NCI-H345 (cell line): ENCODE measurements around the gene ZBTB7C.

Experiments used
- DNase-seq: peaks from one replicate; lab custom pipeline; 2025; lab: John Stamatoyannopoulos, UW

Gene ZBTB7C

DNA sequence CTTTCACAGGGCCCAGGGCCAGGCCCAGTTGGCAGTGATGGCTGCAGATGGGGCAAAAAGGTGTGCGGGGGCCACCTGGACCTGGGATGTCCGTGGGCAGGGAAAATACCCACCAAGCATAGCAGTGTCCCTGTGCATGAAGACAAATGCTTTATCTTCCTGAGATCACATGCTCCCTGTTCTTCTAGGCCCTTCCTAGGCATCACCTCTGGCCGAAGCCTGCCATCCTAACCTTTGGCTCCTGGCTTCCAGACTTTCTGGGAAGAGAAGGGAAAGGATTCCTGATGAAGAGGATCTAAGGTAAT, 373.7 kb downstream of the ZBTB7C start:
- no peak for DNase-seq

DNA sequence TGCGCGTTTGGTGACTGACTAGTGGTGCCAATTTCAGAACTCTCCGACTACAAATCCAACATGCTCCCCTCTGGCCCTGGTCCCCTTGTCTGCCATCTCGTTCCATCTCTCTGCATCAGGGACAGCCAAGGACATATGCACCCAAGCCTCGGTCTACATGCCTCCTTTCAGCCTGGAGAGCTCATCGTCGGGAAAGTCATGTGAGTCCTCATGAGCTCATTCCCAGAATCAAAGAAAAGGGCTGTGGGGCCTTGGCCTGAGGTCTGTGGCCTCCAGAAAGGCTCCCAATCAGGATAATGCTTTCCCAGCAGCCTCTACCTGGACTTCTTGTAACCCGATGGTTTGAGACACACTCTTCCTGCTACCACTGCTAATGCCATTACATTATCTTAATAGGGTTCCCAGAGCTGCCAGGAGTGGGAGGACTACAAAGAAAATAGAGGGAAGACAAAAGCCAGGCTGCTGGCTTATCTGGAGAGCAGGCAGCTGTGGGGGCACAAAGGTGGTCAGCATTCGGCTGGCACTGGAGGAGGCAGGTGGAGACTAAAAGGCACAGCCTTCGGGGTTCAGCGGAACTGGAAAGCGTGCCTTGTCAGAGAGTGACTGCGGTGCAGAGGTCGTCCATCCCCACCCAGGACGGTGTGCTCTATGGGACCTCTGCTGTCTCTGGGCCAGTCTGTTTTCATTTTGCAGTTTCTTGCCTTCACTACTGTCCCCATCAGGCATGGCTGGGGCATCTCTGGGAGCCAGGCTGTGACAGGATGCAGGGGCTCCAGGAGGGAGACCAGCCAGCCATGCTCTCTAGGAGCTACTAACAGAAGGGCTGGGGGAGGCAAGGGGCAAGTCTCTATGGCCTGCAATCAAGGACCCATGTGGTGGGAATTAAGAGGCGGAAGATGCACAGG, 374.3 kb downstream of the ZBTB7C start:
- no peak for DNase-seq

DNA sequence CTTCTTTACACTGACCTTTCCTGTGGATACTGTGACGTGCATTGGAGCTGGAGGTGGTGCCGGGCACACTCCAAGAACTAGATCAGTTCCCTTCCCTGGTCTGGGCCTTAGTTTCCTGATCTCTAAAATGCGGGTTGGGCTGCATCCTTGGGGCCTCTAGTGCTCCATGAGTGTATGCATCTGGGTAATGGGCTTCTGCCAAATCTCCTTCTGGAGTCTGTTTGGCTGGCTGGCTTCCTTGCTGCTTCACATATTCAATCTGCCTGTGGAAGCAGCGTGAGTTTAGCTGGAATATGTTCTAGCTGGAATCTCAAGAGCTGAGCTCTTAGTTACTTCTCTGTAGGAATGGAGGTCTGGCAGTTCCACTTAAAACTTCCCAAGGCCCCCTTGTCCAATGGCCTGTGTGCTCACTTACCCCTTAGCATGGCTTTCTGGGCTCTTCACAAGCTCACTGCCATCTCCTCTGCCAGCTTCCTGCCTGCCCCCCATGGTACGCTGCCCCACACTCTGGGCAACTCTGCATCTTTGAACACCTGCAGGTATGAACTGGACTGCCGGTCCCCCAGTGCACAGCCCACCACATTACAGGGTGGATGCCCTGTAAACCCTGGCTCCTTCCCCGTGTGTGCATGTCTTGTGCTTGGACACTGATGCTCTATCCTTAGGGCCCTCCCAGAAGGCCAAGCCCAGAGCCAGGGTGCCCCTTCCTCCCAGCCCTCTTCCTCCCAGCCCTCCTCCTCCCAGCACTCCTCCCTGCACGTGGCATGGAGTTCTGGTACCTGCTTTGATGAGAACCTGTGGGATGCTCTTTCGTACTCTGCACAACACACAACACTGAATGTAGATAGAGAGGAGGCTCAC, 375.2 kb downstream of the ZBTB7C start:
- no peak for DNase-seq

DNA sequence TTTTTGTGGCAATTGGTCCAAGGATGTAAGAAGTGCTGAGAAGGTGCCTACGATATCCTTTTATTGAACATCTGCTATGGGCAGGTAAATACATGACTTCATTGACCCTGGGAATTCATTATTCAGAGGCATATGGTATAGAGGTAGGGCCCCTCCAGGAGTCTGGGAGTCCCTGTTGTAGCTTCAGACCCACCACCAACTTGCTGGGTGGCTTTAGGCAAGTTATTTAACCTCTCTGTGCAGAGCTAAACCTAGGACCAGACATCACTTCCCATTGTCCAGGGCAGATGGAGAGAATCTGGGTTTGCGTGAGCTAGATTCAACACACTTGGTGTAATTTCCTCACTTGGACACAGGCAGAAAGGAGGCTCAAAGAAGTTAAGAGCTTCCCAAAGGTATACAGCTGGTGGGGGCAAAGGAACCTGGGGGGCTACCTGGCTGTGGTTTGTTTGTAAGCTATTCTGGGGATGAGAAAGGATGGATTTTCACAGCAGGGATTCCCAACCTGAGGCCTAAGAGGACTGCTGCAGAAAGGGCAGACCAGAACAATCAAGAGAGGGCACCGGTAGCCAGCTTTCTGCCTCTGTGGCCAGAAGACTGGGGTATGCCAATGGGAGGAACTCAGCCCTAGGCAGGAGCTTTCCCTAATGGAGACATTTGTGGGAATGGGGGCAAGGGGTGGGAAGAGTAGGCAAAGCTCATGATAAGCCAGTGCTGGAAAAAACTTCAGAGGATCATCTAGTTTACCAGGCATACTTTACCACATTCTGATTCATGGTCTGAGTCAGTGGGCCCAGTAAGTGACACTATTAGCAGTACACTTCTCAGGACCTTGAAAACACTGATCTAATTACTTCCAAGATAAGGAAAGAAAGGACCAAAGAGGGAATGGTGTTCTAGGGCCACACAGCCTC, 376.1 kb downstream of the ZBTB7C start:
- DNase-seq, result no peak

DNA sequence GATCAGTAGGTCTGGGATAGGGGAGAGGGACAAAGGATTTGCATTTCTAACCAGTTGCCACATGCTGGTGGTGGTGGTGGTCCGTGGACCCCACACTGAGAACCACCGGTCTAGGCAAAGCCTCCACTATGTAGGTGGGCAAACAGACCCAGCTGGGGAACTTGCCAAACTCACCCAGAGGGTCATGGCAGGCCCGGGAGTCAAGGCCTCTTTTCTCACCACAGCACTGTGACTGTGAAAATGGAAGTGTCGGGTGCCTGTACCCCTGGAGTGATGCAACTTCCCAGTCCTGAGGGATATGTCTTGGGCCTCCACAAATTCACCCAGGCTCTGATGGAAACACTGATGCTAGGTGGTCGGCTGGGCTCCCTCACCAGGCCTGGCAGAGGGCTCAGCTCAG, 377.5 kb downstream of the ZBTB7C start:
- DNase-seq, result no peak

DNA sequence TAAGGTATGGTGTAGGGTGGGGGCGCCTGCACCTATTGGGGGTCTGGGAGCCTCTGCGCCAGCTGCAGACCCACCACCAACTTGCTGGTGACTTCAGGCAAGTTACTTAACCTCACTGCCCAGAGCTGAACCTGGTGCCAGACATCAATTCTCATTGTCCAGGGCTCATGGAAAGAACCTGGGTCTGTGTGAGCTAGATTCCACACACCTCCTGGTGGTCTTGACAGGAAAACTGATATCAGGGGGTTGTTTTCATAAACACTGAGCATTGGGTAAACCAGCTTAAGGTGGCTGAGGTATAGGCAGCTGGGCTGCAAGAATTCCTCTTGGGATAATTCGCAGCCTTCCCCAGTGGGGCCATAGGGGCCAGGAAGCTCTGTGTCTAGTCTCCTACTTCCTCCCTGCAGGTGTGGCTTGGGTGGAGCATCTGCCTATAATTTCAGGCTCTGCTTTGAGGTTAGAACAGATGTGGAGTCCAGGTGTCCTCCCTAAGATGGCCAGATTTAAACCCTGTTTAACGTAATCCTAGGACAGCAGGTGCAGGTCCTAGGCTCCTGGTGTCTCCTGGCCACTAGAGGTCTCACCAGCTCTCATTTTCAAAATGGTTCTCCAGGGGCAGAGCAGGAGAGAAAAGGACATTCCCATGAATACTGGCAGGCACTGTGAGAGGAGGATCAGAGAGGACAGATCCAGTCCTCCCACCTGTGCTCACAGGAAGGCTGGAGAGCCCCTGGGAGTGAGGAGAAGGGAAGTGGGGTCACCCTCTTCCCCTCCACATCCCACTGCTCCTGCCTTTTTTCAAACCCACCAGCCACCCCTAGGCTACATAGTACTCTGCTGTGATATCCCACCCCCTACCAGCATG, 378.3 kb downstream of the ZBTB7C start:
- peak; percentile 72 for DNase-seq

DNA sequence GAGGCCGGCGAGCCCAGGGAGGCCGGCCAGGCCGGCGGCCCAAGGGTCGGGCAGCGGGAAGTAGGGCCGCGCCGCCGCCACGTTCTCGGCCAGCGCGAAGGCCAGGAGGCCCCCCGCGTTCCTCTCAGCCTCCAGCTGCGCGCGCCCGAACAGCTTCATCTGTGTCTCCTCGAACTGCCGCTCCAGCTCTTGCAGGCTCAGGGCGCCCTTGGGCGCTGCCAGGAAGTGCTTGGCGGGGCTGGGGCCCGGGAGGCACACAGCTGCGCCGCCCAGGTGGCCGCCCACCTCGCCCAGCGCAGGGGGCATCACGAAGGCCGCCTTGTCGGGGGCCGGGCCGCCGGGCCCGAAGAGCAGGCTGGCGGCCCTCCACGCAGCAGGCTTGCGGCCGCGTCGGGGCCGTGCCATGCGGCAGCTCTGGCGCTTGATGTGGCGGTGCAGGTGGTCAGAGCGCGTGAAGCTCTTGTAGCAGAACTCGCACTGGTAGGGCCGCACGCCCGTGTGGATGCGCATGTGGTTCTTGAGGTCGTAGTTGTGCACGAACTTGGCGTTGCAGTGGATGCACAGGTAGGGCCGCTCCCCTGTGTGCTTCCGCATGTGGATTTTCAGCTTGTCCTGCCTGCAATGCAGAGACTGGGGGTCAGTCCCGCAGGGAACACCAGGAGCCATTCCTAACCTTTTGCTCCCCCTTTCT, 379.7 kb downstream of the ZBTB7C start:
- no peak for DNase-seq

DNA sequence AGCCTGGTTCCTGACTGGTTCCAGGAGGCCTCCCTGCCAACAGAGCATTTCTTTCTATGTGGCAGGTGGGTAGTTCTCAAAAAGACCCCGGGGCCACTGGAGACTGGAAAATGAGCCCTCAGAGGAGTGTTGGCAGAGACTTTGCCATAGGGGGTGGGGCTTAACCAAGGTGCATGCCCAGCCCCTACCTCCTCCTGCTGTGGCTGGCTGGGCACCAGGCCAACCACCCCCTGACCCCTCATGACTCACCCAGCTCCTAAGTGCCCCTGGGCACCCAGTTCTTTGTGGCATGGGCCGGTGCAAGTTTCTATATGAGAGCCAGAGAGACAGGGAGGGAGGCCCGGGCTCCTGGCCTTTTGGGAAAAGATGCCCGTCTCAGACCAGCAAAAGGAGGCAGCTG, 380.5 kb downstream of the ZBTB7C start:
- no peak for DNase-seq

DNA sequence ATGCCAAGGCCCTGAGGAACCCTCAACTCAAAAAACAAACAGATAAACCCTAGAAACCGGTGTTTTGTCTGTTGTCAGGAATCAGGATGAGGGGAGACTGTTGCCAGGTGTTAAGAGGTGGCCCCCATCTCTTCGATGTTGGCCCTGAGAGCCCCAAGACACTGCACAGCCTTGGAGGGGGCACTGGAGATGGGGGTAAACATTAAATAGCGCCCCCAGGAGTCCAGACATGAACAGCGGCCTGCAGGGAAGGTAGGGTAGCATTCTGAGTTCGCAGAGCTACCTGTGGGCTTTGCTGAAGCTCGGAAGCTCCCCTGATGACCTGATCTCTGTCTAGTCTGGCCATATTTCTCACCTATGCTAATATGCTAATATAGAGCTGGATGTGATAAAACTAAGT, 381.1 kb downstream of the ZBTB7C start:
- DNase-seq, result no peak

DNA sequence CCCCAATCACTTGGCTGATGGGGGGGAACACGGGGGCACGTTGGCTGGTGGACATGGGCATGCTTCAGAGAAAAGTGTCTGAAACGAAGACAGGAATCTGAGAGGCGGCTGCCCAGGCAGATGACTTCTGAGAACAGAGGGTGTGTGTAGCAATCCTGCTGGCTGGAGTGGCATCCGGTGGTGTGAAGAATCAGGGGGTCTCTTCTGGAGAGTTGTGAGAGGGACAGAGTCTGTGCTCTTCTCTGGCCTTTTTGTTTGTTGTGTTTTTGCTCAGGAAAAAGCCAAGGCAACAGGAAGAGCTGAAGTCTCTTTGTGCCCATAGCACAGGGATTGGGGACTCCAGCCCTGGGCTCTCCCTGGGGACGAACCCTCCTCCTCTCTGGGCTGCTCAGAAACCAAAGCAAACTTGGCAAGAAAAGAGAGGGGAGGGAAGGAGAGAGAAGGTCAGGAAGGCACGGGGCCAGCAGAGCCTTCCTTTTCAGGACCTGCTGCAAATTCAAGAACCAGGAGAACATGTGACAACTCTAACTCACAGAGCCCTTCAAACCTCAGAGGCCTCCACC, 381.7 kb downstream of the ZBTB7C start:
- no peak for DNase-seq

DNA sequence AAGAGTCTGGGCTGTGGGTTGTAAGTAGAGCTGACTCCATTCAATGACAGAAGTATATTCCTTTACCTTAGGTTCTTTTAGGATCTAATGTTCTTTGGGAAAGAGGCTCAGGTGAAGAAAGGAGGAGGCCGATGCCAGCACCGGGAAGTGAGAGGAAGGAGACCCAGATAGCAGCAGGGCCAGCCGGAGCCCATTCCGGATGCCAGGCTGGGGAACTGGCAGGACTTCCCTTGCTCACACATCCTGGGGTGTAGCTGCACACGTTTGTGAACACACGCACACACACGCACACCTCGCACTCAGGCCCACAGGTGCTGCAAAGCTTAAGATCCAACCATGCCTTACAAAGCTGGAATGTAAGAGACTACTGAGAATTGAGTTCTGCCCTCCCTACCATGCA, 383.0 kb downstream of the ZBTB7C start:
- DNase-seq, result no peak

DNA sequence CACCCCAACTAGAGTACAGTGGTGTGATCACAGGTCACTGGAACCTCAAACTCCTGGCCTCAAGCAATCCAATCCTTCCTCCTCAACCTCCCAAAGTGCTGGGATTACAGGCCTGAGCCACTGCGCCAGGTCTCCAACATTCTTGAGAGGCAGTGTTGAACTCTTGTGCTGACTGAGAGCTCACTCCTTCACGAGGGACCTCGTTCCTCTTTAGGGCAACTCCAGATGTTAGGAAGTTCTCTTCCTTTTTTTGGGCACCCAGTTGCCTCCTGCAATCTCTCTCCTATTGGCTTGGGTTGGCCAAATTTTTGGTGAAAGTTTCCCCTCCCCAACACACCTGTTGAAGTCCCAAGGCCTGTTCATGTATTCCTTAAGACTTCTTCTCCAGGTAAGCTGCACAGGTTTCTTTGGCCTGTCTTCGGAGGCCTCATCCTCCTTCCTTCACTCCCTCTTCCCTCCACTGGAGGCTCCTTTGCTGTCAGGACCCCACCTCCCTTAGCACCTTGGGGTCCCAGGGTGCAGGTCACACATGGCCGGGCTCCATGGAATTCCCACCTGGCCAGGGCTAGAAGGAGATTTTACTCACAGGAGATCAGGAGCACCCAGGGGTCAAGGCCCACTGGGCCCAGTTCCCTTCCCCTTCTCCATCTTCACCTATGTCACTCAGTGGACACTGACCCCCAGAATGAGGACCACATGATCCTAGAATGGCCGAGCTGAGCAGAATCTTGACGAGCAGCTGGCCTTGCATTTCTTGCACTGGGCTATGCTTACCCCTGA, 384.1 kb downstream of the ZBTB7C start:
- no peak for DNase-seq

DNA sequence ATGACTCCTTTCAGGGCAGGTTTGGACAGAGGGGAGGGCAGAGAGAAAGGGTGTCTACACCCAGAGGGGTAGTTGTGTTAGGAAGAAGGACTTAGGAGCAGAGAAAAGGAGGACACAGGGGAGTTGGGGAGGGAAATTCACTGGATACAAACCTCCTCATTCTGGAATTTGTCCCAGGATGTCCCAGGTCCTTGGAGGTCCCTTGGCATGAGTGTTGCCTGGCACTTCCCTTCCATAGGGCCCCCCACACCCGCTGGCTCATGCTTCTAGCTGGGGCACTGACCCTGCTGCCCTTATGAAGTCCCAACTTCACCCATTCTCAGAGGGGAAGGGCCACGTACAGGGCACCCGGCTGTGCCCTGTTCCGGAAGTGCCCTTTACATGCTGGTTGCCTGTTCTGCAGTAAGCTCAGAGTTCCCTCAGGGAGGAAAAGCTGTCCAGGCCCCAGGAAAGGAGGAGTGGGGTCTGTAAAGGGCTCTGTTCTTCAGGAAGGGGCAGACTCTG, 385.1 kb downstream of the ZBTB7C start:
- no peak for DNase-seq

DNA sequence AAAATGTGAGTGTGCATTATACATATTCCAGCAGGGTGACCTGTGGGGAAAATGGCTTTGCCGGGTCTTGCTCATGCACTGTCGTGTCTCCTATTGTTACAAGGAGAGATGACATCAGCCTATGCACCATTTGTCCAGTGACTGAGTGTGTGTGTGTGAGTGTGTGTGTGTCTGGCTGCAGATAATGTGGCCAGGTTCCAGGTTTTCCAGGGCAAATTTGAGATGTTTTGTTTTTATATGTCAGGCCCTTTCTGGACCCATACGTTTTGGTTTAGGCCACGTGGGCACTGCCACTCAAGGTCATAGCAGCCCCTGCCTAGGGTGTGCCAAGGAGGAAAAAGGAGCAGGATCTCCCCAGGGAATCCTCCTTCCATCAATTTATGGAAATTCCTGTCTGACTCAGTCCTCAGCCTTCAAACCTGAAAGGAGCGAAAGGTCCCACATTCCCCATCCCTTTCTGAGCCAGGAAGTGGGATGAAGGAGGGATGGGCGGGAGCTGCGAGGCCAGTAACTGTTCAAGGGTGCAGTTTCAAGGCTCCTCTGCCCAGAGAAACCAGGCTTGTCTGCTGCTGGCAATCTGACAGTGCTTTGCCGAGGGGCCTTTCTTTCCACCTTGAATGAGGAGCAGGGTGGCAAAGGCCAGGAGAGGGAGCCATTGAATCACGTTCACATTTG, 385.7 kb downstream of the ZBTB7C start:
- DNase-seq, result peak; percentile 72

DNA sequence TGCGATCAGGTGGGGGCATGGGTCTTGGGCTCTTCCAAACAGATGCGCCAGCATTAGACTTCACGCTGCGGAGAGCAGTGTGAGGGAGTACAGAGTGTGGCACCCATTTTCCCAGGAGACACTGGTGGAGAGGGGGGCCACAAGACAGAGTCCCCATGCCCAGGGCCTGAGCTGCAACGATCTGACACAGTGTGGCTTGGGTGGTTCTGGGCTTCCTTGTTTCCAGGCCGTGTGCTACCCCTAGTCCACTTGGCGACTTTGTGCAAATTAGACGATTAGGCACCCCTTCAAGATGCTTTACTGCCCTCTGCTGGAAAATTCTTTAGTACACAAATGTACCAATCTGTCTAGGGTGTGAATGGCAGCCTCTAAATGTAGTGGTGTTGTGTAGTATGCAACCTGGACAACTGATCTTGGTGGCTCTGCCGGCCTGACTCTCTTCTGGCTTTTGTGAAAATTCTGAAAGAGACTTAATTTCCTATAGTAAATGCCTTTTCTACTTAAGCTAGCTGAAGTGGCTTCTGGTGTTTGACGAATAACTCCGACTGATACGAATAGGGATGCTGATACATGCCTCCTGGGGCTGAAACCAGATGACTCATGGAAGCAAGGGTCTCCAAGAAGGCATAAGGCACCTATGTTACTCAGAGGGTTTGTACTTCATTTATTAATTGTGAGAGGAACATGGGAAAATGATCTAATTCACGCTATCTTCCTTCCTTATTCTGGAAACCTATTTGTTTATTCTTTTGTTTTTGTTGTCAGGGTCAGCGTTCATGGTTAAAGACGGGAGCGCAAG, 386.5 kb downstream of the ZBTB7C start:
- peak; percentile 75 for DNase-seq

DNA sequence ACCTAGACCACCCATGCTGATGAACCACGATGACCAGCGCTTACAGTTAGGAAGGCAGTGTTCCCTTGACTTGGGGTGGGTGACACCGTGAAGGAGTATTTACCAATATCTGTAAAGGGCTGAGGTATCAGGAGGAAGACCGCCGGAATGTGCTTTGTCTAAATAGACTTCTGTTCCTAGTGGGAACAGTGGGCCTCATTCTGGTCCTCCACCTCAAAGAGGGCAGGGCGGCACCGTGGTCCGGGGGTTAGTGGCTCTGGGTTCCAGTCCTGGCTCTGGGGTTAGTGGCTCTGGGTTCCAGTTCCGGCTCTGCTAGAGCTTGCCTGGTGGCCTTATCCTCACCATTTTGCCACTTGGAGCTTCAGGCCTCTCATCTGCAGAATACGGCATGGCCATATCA, 387.2 kb downstream of the ZBTB7C start:
- no peak for DNase-seq

DNA sequence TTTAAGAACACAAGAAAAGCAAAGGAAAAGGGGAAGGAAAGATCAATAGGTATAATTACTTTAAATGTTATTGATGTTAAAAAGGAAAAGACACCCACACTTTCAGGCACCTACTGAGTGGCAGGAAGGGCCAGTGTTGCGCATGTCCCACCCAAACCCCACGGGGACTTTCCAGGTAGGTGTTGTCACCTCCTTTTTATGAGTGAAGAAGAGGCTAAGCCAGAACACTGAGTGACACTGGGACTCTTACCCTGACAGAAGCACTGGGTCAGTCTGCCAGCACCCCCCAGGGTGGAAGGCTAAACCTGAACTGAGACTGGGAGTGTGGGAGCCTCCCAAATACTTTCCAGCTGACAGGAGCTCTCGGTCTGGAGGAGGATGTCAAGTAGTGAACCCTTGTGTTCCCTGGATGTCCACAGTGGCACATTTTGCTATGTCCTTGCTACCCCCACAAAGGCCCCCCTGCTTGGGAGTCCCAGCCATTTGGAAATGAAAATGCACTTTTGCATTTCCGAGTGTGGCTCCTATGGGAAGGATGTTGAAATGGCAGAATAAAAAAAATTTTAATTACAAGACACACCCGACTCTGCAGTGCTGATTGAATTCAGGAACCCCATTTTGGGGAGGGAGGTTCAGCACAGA, 387.8 kb downstream of the ZBTB7C start:
- no peak for DNase-seq
